DOHH2 (cell line): ENCODE results near the gene CPHXL2.

Experiments used
- EZH2phosphoT487 ChIP-seq: fragments of 200-600 bp; sonication (generic); IDR thresholded peaks from 2 replicates; pipeline ENCODE4 v1.6.1; 2017; ENCODE audit warnings: borderline replicate concordance, mild to moderate bottlenecking, antibody characterized with exemption, low read length, moderate library complexity, mixed read lengths
- TF ChIP-seq, protein P1 (sequence below): fragments of 200-600 bp; sonication (generic); IDR thresholded peaks from one replicate; pipeline ENCODE4 v1.5.1; 2014; ENCODE audit warnings: antibody characterized with exemption, mild to moderate bottlenecking, low read depth, low read length; ENCODE audit not compliant: poor library complexity, severe bottlenecking

- TF ChIP-seq, protein P1, sequence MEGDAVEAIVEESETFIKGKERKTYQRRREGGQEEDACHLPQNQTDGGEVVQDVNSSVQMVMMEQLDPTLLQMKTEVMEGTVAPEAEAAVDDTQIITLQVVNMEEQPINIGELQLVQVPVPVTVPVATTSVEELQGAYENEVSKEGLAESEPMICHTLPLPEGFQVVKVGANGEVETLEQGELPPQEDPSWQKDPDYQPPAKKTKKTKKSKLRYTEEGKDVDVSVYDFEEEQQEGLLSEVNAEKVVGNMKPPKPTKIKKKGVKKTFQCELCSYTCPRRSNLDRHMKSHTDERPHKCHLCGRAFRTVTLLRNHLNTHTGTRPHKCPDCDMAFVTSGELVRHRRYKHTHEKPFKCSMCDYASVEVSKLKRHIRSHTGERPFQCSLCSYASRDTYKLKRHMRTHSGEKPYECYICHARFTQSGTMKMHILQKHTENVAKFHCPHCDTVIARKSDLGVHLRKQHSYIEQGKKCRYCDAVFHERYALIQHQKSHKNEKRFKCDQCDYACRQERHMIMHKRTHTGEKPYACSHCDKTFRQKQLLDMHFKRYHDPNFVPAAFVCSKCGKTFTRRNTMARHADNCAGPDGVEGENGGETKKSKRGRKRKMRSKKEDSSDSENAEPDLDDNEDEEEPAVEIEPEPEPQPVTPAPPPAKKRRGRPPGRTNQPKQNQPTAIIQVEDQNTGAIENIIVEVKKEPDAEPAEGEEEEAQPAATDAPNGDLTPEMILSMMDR, result no peak
- no peak for TF ChIP-seq EZH2phosphoT487
These were observed 22.9 kb downstream of the CPHXL2 start for GRCh38 chr16:75653922-75654321.
